ENCODE data around the gene LRRFIP1.

LRRFIP1 gene

DNA sequence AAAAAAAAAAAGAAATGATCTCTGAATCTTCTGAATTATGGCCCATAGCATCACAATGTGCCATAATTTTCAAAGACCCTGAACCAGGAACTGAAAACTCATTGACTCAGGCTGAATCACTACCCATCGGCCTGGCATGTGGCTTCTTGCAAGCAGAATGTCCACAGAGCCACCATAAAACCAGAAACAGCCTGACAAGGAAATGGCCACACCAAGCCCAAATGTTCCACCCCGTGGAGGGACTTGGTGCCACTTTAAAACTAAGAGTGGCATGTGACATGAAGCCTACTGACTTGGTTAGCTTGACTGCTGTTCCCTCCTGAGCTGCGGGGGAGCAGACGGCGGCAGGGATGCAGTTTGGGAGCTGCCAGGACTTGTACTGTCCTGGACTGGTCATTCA lies 100.0 kb downstream of the LRRFIP1 start:
- Histone ChIP-seq H3K27me3 (replicated peaks; ENCODE audit: control insufficient read depth, insufficient read depth, low read length) (no peaks in the 10 kb centered on the region), H3K36me3 (ENCODE audit: control insufficient read depth, insufficient read depth, low read length) (peaks cover 7% of the 10 kb centered on the region), H3K4me3 (replicated peaks; ENCODE audit: low read depth, low read length) (no peak overlapping the region)
- no peak for DNase-seq (ENCODE audit: extremely low read depth, insufficient read length)
- TF ChIP-seq, protein P1, sequence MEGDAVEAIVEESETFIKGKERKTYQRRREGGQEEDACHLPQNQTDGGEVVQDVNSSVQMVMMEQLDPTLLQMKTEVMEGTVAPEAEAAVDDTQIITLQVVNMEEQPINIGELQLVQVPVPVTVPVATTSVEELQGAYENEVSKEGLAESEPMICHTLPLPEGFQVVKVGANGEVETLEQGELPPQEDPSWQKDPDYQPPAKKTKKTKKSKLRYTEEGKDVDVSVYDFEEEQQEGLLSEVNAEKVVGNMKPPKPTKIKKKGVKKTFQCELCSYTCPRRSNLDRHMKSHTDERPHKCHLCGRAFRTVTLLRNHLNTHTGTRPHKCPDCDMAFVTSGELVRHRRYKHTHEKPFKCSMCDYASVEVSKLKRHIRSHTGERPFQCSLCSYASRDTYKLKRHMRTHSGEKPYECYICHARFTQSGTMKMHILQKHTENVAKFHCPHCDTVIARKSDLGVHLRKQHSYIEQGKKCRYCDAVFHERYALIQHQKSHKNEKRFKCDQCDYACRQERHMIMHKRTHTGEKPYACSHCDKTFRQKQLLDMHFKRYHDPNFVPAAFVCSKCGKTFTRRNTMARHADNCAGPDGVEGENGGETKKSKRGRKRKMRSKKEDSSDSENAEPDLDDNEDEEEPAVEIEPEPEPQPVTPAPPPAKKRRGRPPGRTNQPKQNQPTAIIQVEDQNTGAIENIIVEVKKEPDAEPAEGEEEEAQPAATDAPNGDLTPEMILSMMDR (IDR thresholded peaks at IDR 0.05; ENCODE audit: insufficient read depth, low read length, poor library complexity, severe bottlenecking): no peak

DNA sequence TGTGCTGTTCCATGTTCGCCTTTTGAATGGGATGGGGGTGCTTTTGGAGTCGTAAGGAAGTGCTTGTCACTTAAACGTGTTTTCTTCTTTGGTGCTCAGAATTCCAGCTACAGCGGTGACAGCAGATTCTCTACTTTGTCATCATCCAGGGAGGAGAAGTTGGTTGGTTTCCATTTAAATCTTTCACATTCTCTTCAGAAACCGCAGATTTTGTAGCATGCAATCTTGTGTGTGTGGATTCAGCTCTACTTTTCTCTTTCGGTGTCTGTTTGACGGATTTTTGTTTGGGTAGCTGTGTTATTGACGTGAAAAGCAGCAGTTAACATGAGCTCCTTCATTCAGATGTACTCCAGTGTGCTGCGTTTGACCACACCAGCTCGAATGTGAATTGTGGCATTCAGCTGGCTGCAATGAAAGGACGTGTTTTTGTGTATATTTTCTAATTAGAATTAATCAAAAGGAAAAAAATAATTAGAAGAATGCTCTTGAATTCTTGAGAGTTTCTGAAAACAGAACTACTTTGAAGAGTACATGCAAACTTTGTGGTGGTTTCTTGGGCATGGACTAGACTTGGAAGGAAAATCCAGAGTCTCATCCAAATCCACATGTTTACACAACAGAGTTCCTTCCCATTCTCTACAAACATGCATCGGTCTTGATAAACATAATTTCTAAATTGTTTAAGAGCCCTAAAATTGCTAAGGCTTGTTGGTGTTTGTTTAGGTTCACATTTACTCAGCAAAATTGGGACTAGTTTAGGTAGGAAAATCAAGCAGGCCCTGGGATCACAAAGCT lies 102.5 kb downstream of the LRRFIP1 start:
- Histone ChIP-seq H3K4me3 (replicated peaks; ENCODE audit: low read depth, low read length) (no peak overlapping the region), H3K27me3 (replicated peaks; ENCODE audit: control insufficient read depth, insufficient read depth, low read length) (no peaks in the 10 kb centered on the region), H3K36me3 (ENCODE audit: control insufficient read depth, insufficient read depth, low read length) (peaks cover 8% of the 10 kb centered on the region)
- DNase-seq (ENCODE audit: extremely low read depth, insufficient read length): no peak
- TF ChIP-seq, protein P1 (IDR thresholded peaks at IDR 0.05; ENCODE audit: insufficient read depth, low read length, poor library complexity, severe bottlenecking): no peak

DNA sequence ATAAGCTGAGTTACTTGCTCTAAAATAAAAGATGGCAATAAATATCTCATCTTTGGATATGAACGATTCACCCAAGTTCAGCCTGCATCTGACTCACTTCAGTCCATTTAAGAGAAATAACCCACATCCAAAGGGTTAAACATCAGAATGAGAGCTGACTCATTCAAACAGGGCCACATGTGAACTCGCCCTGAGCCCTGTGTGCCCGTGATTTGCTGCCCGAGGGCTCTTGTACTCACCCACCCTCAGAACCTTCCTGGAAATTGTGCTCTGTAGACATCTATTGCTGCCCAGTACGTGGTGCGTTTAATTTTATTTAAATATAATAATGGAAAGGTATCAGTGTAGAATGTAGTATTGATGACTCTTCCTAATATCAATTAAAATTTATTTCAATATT lies 104.3 kb downstream of the LRRFIP1 start:
- Histone ChIP-seq H3K27me3 (replicated peaks; ENCODE audit: control insufficient read depth, insufficient read depth, low read length) (no peaks in the 10 kb centered on the region), H3K36me3 (ENCODE audit: control insufficient read depth, insufficient read depth, low read length) (peaks cover 4% of the 10 kb centered on the region), H3K4me3 (replicated peaks; ENCODE audit: low read depth, low read length) (no peak overlapping the region)
- no peak for DNase-seq (ENCODE audit: extremely low read depth, insufficient read length)
- TF ChIP-seq, protein P1 (IDR thresholded peaks at IDR 0.05; ENCODE audit: insufficient read depth, low read length, poor library complexity, severe bottlenecking): no peak

DNA sequence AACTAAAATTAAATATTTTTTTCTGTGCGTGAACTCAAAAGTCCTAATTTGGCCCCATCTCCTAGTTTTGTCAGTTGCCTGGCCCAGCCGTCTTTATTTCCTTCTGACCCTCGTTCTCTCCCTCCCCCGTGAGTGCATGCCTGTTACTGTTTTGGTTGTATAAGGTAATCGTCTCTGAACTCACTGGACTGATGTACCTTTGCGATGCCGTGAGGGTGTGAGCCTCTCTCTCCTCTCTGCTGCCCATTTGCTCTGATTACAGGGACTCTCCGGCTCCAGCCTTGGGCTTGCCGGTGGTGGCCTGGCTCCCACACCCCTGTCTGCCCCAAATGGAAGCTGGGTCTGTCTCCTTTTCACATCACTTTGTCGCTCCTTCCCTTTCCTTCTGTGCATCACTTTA lies 104.7 kb downstream of the LRRFIP1 start:
- no peaks in the 10 kb centered on the region for H3K27me3 ChIP-seq (replicated peaks; ENCODE audit: control insufficient read depth, insufficient read depth, low read length)
- no peak overlapping the region for H3K4me3 ChIP-seq (replicated peaks; ENCODE audit: low read depth, low read length)
- DNase-seq (ENCODE audit: extremely low read depth, insufficient read length): no peak
- H3K36me3 ChIP-seq (ENCODE audit: control insufficient read depth, insufficient read depth, low read length): peaks cover 8% of the 10 kb centered on the region
- TF ChIP-seq, protein P1 (IDR thresholded peaks at IDR 0.05; ENCODE audit: insufficient read depth, low read length, poor library complexity, severe bottlenecking): no peak

DNA sequence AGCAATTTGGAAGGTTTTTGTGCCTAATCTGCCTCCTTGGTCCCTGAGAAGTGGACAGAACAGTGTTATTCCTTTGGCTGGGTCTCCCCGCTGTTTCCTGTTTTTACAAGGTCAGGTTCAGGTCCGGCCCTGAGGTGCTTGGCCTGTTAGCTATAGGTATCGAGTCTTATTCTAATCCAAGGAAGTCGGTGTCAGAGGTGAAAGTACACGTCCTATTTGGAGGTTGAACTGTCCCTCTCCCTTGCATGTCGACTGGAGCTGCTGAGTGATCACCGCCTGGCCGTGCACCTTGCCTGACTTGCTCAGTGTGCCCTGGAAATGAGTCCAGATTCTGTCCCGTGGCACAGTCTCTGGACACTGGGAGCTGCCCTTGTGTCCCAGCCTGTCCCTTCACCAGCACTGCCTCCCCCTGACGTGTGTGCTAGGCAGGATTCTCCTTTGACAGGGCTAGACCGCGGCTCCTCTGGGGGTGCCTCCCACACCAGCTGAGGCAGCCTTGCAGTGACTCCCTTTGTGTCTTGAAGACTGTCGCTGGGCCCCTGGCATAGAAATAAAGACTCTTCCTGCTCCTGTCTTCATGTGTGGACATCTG lies 105.5 kb downstream of the LRRFIP1 start:
- Histone ChIP-seq H3K4me3 (replicated peaks; ENCODE audit: low read depth, low read length) (no peak overlapping the region), H3K27me3 (replicated peaks; ENCODE audit: control insufficient read depth, insufficient read depth, low read length) (no peaks in the 10 kb centered on the region), H3K36me3 (ENCODE audit: control insufficient read depth, insufficient read depth, low read length) (peaks cover 8% of the 10 kb centered on the region)
- no peak for DNase-seq (ENCODE audit: extremely low read depth, insufficient read length)
- TF ChIP-seq, protein P1 (IDR thresholded peaks at IDR 0.05; ENCODE audit: insufficient read depth, low read length, poor library complexity, severe bottlenecking): no peak
